ENCODE results near the gene YJU2. TPM values are rescaled to one million over a fixed set of nuclear protein-coding genes. Genes with fewer than 3 reads are reported as not detected.

The YJU2 gene
- total RNA-seq, 2 experiments from 2014 or later, result 27.9 to 29.0 TPM

Other genes with a start within 250 kb of the YJU2 start
- 10 to 100 TPM; 32.1 to 38.3 TPM for gene PIAS4, start 239.3 kb upstream of the YJU2 start, total RNA-seq
- gene ZBTB7A, start 180.2 kb upstream of the YJU2 start, total RNA-seq, result 10 to 100 TPM; 60.6 to 61.5 TPM
- 100 to 1,000 TPM; 210 to 211 TPM for gene MAP2K2, start 123.0 kb upstream of the YJU2 start, total RNA-seq
- gene CREB3L3, start 93.4 kb upstream of the YJU2 start, total RNA-seq, result not detected
- gene SIRT6, start 64.5 kb upstream of the YJU2 start, total RNA-seq, result 10 to 100 TPM; 30.1 to 37.5 TPM
- gene ANKRD24, start 64.4 kb upstream of the YJU2 start, total RNA-seq, result 1 to 10 TPM; 1.5 to 1.7 TPM
- gene EBI3, start 17.6 kb upstream of the YJU2 start, total RNA-seq, result under 1 TPM; 0.33 to 0.34 TPM
- not detected for gene SHD, start 32.2 kb downstream of the YJU2 start, total RNA-seq
- gene TMIGD2, start 55.3 kb downstream of the YJU2 start, total RNA-seq, result 10 to 100 TPM; 49.3 to 50.5 TPM
- 10 to 100 TPM; 20.8 to 21.8 TPM for gene FSD1, start 57.5 kb downstream of the YJU2 start, total RNA-seq
- 1 to 10 TPM; 8.4 to 8.8 TPM for gene STAP2, start 91.7 kb downstream of the YJU2 start, total RNA-seq
- gene MPND, start 96.5 kb downstream of the YJU2 start, total RNA-seq, result 10 to 100 TPM; 23.7 to 26.2 TPM
- gene SH3GL1, start 153.5 kb downstream of the YJU2 start, total RNA-seq, result 10 to 100 TPM; 54.6 to 56.8 TPM
- 10 to 100 TPM; 77.0 to 79.1 TPM for gene CHAF1A, start 155.6 kb downstream of the YJU2 start, total RNA-seq
- 10 to 100 TPM; 50.0 to 56.7 TPM for gene UBXN6, start 210.7 kb downstream of the YJU2 start, total RNA-seq
- 10 to 100 TPM; 56.5 to 58.0 TPM for gene HDGFL2, start 225.2 kb downstream of the YJU2 start, total RNA-seq

Measured in activated naive CD8-positive, alpha-beta T cell treated with anti-CD3 and anti-CD28 coated beads, Interleukin-2, amount 10 ng/mL, durations not matched to agents 7 days and 5 days (primary cell).